Measurements from ENCODE around the gene NUDT22.

DNA sequence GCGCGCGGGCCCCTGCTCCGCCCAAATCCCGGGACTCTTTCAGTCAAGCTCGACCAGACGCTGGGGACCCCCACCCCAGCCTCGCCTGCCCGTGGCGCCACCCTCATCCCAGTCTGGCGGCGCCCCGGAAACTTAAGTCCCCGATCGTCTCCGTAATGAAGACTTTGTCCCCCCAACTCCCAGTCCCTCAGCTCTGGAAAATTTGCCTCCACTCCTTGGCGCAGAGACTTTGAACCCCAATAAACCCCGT is 25.6 kb downstream of the NUDT22 start:
- TF ChIP-seq RARB (CRISPR knock-in tag; IDR thresholded peaks at IDR 0.05) (no peak), ISL1 (CRISPR knock-in tag; IDR thresholded peaks at IDR 0.05) (no peak), ARNTL (CRISPR knock-in tag; IDR thresholded peaks at IDR 0.05; ENCODE audit: borderline replicate concordance, low read depth) (no peak), CSDC2 (CRISPR knock-in tag; IDR thresholded peaks at IDR 0.05) (no peak), ZFP30 (CRISPR knock-in tag; IDR thresholded peaks at IDR 0.05) (no peak), ZFP3 (CRISPR knock-in tag; IDR thresholded peaks at IDR 0.05) (no peak), OSR1 (CRISPR knock-in tag; IDR thresholded peaks at IDR 0.05) (no peak), BACH2 (CRISPR knock-in tag; IDR thresholded peaks at IDR 0.05; ENCODE audit: borderline replicate concordance) (no peak), TCF4 (CRISPR knock-in tag; IDR thresholded peaks at IDR 0.05; ENCODE audit: borderline replicate concordance) (no peak), ZNF8 (CRISPR knock-in tag; IDR thresholded peaks at IDR 0.05) (no peak)
- TF ChIP-seq, protein P1, sequence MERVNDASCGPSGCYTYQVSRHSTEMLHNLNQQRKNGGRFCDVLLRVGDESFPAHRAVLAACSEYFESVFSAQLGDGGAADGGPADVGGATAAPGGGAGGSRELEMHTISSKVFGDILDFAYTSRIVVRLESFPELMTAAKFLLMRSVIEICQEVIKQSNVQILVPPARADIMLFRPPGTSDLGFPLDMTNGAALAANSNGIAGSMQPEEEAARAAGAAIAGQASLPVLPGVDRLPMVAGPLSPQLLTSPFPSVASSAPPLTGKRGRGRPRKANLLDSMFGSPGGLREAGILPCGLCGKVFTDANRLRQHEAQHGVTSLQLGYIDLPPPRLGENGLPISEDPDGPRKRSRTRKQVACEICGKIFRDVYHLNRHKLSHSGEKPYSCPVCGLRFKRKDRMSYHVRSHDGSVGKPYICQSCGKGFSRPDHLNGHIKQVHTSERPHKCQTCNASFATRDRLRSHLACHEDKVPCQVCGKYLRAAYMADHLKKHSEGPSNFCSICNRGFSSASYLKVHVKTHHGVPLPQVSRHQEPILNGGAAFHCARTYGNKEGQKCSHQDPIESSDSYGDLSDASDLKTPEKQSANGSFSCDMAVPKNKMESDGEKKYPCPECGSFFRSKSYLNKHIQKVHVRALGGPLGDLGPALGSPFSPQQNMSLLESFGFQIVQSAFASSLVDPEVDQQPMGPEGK (CRISPR knock-in tag; IDR thresholded peaks at IDR 0.05; ENCODE audit: borderline replicate concordance), result no peak
- TF ChIP-seq, protein P2, sequence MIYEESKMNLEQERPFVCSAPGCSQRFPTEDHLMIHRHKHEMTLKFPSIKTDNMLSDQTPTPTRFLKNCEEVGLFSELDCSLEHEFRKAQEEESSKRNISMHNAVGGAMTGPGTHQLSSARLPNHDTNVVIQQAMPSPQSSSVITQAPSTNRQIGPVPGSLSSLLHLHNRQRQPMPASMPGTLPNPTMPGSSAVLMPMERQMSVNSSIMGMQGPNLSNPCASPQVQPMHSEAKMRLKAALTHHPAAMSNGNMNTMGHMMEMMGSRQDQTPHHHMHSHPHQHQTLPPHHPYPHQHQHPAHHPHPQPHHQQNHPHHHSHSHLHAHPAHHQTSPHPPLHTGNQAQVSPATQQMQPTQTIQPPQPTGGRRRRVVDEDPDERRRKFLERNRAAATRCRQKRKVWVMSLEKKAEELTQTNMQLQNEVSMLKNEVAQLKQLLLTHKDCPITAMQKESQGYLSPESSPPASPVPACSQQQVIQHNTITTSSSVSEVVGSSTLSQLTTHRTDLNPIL (CRISPR knock-in tag; IDR thresholded peaks at IDR 0.05; ENCODE audit: low read depth), result no peak
- TF ChIP-seq, protein P3, sequence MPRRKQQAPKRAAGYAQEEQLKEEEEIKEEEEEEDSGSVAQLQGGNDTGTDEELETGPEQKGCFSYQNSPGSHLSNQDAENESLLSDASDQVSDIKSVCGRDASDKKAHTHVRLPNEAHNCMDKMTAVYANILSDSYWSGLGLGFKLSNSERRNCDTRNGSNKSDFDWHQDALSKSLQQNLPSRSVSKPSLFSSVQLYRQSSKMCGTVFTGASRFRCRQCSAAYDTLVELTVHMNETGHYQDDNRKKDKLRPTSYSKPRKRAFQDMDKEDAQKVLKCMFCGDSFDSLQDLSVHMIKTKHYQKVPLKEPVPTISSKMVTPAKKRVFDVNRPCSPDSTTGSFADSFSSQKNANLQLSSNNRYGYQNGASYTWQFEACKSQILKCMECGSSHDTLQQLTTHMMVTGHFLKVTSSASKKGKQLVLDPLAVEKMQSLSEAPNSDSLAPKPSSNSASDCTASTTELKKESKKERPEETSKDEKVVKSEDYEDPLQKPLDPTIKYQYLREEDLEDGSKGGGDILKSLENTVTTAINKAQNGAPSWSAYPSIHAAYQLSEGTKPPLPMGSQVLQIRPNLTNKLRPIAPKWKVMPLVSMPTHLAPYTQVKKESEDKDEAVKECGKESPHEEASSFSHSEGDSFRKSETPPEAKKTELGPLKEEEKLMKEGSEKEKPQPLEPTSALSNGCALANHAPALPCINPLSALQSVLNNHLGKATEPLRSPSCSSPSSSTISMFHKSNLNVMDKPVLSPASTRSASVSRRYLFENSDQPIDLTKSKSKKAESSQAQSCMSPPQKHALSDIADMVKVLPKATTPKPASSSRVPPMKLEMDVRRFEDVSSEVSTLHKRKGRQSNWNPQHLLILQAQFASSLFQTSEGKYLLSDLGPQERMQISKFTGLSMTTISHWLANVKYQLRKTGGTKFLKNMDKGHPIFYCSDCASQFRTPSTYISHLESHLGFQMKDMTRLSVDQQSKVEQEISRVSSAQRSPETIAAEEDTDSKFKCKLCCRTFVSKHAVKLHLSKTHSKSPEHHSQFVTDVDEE (CRISPR knock-in tag; IDR thresholded peaks at IDR 0.05), result no peak
- TF ChIP-seq, protein P4, sequence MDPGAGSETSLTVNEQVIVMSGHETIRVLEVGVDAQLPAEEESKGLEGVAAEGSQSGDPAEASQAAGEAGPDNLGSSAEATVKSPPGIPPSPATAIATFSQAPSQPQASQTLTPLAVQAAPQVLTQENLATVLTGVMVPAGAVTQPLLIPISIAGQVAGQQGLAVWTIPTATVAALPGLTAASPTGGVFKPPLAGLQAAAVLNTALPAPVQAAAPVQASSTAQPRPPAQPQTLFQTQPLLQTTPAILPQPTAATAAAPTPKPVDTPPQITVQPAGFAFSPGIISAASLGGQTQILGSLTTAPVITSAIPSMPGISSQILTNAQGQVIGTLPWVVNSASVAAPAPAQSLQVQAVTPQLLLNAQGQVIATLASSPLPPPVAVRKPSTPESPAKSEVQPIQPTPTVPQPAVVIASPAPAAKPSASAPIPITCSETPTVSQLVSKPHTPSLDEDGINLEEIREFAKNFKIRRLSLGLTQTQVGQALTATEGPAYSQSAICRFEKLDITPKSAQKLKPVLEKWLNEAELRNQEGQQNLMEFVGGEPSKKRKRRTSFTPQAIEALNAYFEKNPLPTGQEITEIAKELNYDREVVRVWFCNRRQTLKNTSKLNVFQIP (CRISPR knock-in tag; IDR thresholded peaks at IDR 0.05; ENCODE audit: borderline replicate concordance, low read depth), result no peak

Data from SK-N-SH treated with all-trans-retinoic acid at 6 μM for 48 hours (cell line).